HEK293T (cell line): Measurements from ENCODE around the gene KRTAP5-5.

Experiments used
- ELF4 ChIP-seq: fragments of 450-650 bp; IDR thresholded peaks from 2 replicates; pipeline ENCODE4 v1.6.1; 2017; ENCODE audit warnings: antibody characterized with exemption
- HDGF ChIP-seq: fragments of 450-650 bp; IDR thresholded peaks from 2 replicates; pipeline ENCODE4 v1.6.1; 2017; ENCODE audit warnings: antibody characterized with exemption, borderline replicate concordance
- SP1 ChIP-seq: fragments of 450-650 bp; IDR thresholded peaks from 2 replicates; pipeline ENCODE4 v1.6.1; 2017
- TARDBP ChIP-seq: fragments of 450-650 bp; IDR thresholded peaks from 2 replicates; pipeline ENCODE4 v1.6.1; 2016
- ZNF384 ChIP-seq: fragments of 450-650 bp; IDR thresholded peaks from 2 replicates; pipeline ENCODE4 v1.6.1; 2016

DNA sequence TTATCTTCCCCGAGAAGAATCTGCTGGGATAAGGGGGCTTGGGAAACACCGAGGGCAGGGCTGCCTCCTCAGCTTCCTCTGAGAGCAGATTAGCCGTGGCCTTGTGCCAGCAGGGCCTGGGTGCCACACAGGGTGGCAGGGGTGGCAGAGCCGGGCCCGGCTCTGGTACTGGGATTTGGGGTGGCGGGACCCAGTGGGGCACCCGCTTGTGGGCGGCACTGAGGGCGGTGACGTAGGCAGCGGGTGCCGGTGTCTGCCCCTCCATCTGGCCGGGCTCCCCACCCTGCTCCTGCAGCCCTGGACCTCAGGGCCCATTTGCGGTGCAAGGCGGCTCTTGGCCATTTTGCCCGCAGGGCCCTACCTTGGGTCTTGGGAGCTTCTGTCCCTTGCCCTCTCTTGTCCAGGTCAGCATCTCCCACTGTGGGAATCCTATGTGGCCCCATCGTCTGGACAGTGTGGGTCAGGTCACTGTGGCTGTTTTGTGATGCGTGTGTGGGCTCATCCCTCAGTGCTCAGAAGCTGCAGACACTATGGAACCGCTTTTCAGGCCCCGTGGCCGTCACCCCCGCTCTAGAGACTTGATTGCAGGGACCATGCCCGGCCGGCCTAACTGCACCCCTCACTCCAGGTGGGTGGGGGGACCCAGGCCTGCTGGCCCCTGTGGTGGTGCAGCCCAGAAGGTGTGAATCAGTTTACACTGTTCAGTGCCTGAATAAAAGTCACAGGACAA is 37.7 kb downstream of the KRTAP5-5 start:
- TF ChIP-seq HDGF, result no peak
- no peak for TF ChIP-seq SP1
- TF ChIP-seq TARDBP, result no peak
- no peak for TF ChIP-seq ELF4
- no peak for TF ChIP-seq ZNF384
